Fibroblast of lung (primary cell): ENCODE measurements around the gene CD164. TPM values are rescaled to one million over a fixed set of nuclear protein-coding genes. Genes with fewer than 3 reads are reported as not detected.

ENCODE experiments used
- DNase-seq, 2 donors: peaks; one replicate each; pipeline versions ENCODE4 v3.0.0 to v3.0.0-alpha.2; 2010; ENCODE audit warnings: low read depth in 2 of 2
- H2AFZ ChIP-seq: 2 replicates; pipeline ENCODE4 v1.5.1; 2012; ENCODE audit warnings: low read length, control low read depth, inconsistent platforms
- H3K27ac ChIP-seq: 2 replicates; pipeline ENCODE4 v1.5.1; 2011; ENCODE audit warnings: low read length, control low read depth; ENCODE audit not compliant: insufficient read depth
- H3K27me3 ChIP-seq: 2 replicates; pipeline ENCODE4 v1.5.1; 2011; ENCODE audit warnings: mild to moderate bottlenecking, low read length; ENCODE audit not compliant: control insufficient read depth, insufficient read depth
- H3K36me3 ChIP-seq: 2 replicates; pipeline ENCODE4 v1.5.1; 2011; ENCODE audit warnings: low read length; ENCODE audit not compliant: control insufficient read depth, insufficient read depth
- H3K4me1 ChIP-seq: 2 replicates; pipeline ENCODE4 v1.5.1; 2011; ENCODE audit warnings: low read length; ENCODE audit not compliant: control insufficient read depth, insufficient read depth; ENCODE audit errors: extremely low read depth
- H3K4me2 ChIP-seq: 2 replicates; pipeline ENCODE4 v1.5.1; 2011; ENCODE audit warnings: low read length, control low read depth; ENCODE audit not compliant: insufficient read depth; ENCODE audit errors: extremely low read depth
- H3K4me3 ChIP-seq, 4 experiments: fragments of 200-600 bp in 1 of 4; sonication (generic) in 1 of 4; replicated peaks in 1 of 4; 2 replicates each; pipeline ENCODE4 v1.5.1; 2011 to 2016; ENCODE audit warnings: low read length in 4 of 4, low read depth in 3 of 4, mild to moderate bottlenecking in 3 of 4, control low read depth in 2 of 4, inconsistent platforms in 1 of 4, mixed read lengths in 1 of 4; ENCODE audit not compliant: insufficient read depth in 1 of 4; ENCODE audit errors: control extremely low read depth in 1 of 4
- H3K79me2 ChIP-seq: 2 replicates; pipeline ENCODE4 v1.5.1; 2012; ENCODE audit warnings: mild to moderate bottlenecking, low read length, inconsistent platforms; ENCODE audit not compliant: control insufficient read depth, insufficient read depth
- H3K9ac ChIP-seq: 2 replicates; pipeline ENCODE4 v1.5.1; 2011; ENCODE audit warnings: mild to moderate bottlenecking, low read length, control low read depth; ENCODE audit not compliant: insufficient read depth
- H3K9me3 ChIP-seq: 2 replicates; pipeline ENCODE4 v1.5.1; 2012; ENCODE audit warnings: low read depth, low read length; ENCODE audit not compliant: control insufficient read depth, insufficient read depth
- H4K20me1 ChIP-seq: 2 replicates; pipeline ENCODE4 v1.5.1; 2011; ENCODE audit warnings: low read length; ENCODE audit not compliant: control insufficient read depth, insufficient read depth; ENCODE audit errors: extremely low read depth
- EZH2 ChIP-seq: IDR thresholded peaks from 2 replicates; pipeline ENCODE4 v1.5.1; 2012; ENCODE audit warnings: low read length, control low read depth, mild to moderate bottlenecking; ENCODE audit errors: missing control alignments
- polyA plus RNA-seq, 2 donors: library from polyadenylated mRNA; depleted of rRNA in 1 of 2; stranded (reverse) in 1 of 2; unstranded in 1 of 2; fragments of >200 nt; gene quantifications; 2 replicates each; pipeline ENCODE4 v1.2.1, GENCODE V29; 2011 to 2012; ENCODE audit warnings: missing spikeins in 1 of 2
- total RNA-seq: library from RNA; depleted of rRNA; stranded (reverse); fragments of >200 nt; gene quantifications from 2 replicates; pipeline ENCODE4 v1.2.1, GENCODE V29; 2014
- TF ChIP-seq, protein P1 (sequence below), 2 donors: IDR thresholded peaks in 1 of 2; conservative IDR thresholded peaks in 1 of 2; 1 replicate in 1 of 2; 2 replicates in 1 of 2; pipeline ENCODE4 v1.5.1; 2011 to 2012; ENCODE audit warnings: low read length in 2 of 2, control low read depth in 1 of 2, inconsistent platforms in 1 of 2, low read depth in 1 of 2, mild to moderate bottlenecking in 1 of 2

The CD164 gene
- total and polyA plus RNA-seq, 2 donors (not counting 1 experiment from before 2014, with no cell fraction given): 232 to 280 TPM

DNA sequence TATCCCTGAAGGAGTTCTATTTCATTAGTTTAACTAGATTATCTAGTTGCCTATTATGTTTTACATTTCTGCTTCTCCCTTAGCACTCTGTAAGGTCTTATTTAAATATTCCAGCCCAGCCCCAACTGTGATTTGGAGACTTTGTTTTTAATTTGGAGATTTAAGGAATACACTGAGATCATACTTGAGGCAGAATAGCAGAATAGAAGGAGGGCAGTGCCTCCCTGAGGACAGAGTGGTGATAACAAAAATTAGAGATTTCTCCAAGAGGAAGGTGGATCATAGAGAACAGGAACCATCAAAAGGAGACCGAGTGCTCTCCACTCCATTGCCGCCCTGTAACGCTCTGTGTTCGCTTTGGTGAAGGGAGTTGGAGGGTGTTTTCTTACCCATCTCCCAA lies 14.8 kb upstream of the CD164 start:
- no peaks in the 10 kb centered on the region for H3K27me3 ChIP-seq
- peak in 1 of 2 donors; percentile 56 for DNase-seq
- TF ChIP-seq, protein P1, sequence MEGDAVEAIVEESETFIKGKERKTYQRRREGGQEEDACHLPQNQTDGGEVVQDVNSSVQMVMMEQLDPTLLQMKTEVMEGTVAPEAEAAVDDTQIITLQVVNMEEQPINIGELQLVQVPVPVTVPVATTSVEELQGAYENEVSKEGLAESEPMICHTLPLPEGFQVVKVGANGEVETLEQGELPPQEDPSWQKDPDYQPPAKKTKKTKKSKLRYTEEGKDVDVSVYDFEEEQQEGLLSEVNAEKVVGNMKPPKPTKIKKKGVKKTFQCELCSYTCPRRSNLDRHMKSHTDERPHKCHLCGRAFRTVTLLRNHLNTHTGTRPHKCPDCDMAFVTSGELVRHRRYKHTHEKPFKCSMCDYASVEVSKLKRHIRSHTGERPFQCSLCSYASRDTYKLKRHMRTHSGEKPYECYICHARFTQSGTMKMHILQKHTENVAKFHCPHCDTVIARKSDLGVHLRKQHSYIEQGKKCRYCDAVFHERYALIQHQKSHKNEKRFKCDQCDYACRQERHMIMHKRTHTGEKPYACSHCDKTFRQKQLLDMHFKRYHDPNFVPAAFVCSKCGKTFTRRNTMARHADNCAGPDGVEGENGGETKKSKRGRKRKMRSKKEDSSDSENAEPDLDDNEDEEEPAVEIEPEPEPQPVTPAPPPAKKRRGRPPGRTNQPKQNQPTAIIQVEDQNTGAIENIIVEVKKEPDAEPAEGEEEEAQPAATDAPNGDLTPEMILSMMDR (conservative IDR thresholded peaks at IDR 0.05 in 1 of 2, IDR thresholded peaks at IDR 0.05 in 1 of 2; ENCODE audit: low read depth in 1 of 2, low read length in 2 of 2): peak; percentile 50 to 52
- TF ChIP-seq EZH2: no peak

DNA sequence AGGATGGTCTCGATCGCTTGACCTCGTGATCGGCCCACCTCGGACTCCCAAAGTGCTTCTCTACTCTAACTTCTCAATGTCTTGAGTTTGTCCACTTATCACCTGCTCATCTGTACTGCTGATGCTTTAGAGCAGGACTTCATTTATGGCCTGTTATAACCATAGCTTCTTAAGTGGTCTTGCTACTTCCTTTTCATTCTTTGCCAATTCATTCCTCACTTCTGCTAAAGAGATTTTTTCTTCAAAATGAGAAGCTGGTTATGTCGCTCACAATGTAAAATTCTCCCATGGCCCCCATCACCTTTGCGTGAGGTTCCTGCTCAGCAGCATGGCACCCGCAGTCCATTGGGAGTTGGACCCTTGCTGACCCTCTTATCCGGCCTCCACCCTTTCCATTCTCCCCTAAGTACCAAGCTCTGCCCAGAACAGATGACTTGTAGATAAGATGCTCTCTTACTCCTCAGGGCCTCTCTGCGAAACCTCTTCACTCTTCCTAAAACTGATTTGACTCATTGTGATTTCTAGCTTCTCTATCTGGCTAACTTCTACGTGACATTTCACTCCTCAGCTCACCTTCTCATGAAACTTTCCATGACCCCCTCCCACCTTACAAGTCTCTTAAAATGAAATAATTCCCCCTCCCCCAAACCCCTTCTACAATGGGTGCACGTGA lies 13.9 kb upstream of the CD164 start:
- no peak overlapping the region for H2AFZ ChIP-seq
- no peak for DNase-seq
- H3K9ac ChIP-seq: no peak overlapping the region

More for the DNA sequence above, 14.8 kb upstream of the CD164 start:
- Histone ChIP-seq H4K20me1 (no peaks in the 10 kb centered on the region), H3K9me3 (no peaks in the 10 kb centered on the region), H3K4me2 (no peak overlapping the region), H3K79me2 (no peaks in the 10 kb centered on the region), H3K4me3 (no peak overlapping the region), H3K4me1 (no peaks in the 10 kb centered on the region), H3K27ac (no peak overlapping the region), H3K36me3 (no peaks in the 10 kb centered on the region), H2AFZ (no peak overlapping the region), H3K9ac (no peak overlapping the region)

DNA sequence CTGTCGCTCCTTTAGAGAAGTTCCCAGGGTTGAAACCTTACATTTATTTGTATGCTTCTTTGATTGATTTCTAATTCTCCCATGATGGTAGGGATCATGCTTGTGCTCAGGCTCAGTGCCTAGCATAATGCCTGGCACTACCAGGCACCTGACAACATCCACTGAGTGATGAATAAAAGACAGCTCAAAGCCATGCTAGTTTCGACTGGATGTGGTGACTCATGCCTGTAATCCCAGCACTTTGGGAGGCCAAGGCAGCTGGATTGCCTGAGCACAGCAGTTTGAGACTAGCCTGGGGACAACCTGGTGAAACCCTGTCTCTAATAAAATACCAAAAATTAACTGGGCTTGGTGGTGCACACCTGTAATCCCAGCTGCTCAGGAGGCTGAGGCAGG lies 11.6 kb upstream of the CD164 start:
- no peak for TF ChIP-seq EZH2
- TF ChIP-seq, protein P1 (conservative IDR thresholded peaks at IDR 0.05 in 1 of 2, IDR thresholded peaks at IDR 0.05 in 1 of 2; ENCODE audit: low read depth in 1 of 2, low read length in 2 of 2): no peak
- Histone ChIP-seq H3K4me2 (no peak overlapping the region), H3K4me3 (no peak overlapping the region), H3K9ac (no peak overlapping the region), H3K27me3 (no peaks in the 10 kb centered on the region), H3K4me1 (no peaks in the 10 kb centered on the region), H3K79me2 (no peaks in the 10 kb centered on the region), H3K27ac (no peak overlapping the region), H2AFZ (no peak overlapping the region), H4K20me1 (no peaks in the 10 kb centered on the region), H3K9me3 (no peaks in the 10 kb centered on the region), H3K36me3 (no peaks in the 10 kb centered on the region)
- DNase-seq: no peak

More for the DNA sequence above, 13.9 kb upstream of the CD164 start:
- H3K79me2 ChIP-seq: no peaks in the 10 kb centered on the region
- no peak overlapping the region for H3K4me3 ChIP-seq
- H3K9me3 ChIP-seq: no peaks in the 10 kb centered on the region
- H3K36me3 ChIP-seq: no peaks in the 10 kb centered on the region
- H3K4me2 ChIP-seq: no peak overlapping the region
- no peaks in the 10 kb centered on the region for H3K4me1 ChIP-seq
- no peak overlapping the region for H3K27ac ChIP-seq
- no peak for TF ChIP-seq EZH2
- H4K20me1 ChIP-seq: no peaks in the 10 kb centered on the region
- H3K27me3 ChIP-seq: no peaks in the 10 kb centered on the region
